Measurements from ENCODE around the gene CFAP300. TPM values are rescaled to one million over a fixed set of nuclear protein-coding genes. Genes with fewer than 3 reads are reported as not detected.

CFAP300 gene
- total RNA-seq, 4 donors from 2014 or later, result 0.51 to 3.9 (median 2.4) TPM

GRCh38 chr11:102121329-102121728 lies 74.1 kb downstream of the CFAP300 start:
- no peak for TF ChIP-seq POLR2AphosphoS5 (IDR thresholded peaks at IDR 0.05)
- no peak for TF ChIP-seq EP300 (IDR thresholded peaks at IDR 0.05)
- no peak for TF ChIP-seq POLR2A (IDR thresholded peaks at IDR 0.05)
- TF ChIP-seq CTCF (IDR thresholded peaks at IDR 0.05), result no peak
- no peak for DNase-seq (ENCODE audit: low spot score in 2 of 2)
- no peaks in the 10 kb centered on the region for H3K9me3 ChIP-seq
- no peaks in the 10 kb centered on the region for H3K27me3 ChIP-seq
- WGBS, result 88% methylated on average over 2 of the region's 2 CpGs
- H3K36me3 ChIP-seq, result no peaks in the 10 kb centered on the region
- H3K27ac ChIP-seq, result no peak overlapping the region
- peaks cover 38% of the 10 kb centered on the region for H3K4me1 ChIP-seq
- no peak overlapping the region for H3K4me3 ChIP-seq

Other genes with a start within 250 kb of the CFAP300 start
- gene CEP126, start 132.4 kb upstream of the CFAP300 start, total RNA-seq, result 10 to 100 TPM in 1 of 4 donors, 1 to 10 TPM in 3; 2.4 to 10.2 (median 4.6) TPM
- gene ANGPTL5, start 130.9 kb upstream of the CFAP300 start, total RNA-seq, result 1 to 10 TPM in 1 of 4 donors, under 1 TPM in 2, not detected in 1; 0.73 to 2.3 (median 0.76) TPM
- gene YAP1, start 63.0 kb downstream of the CFAP300 start, total RNA-seq, result 100 to 1,000 TPM; 226 to 310 (median 252) TPM